Suprapubic skin (tissue), 4 donors: Measurements from ENCODE around the gene ATP2A2. TPM values are rescaled to one million over a fixed set of nuclear protein-coding genes. Genes with fewer than 3 reads are reported as not detected.

Experiments used
- DNase-seq, 2 donors: peaks; one replicate each; pipeline ENCODE4 v3.0.0-alpha.2; 2019; ENCODE audit warnings: low spot score in 2 of 2
- H3K27ac ChIP-seq: fragments of 200-600 bp; sonication (generic); one replicate; pipeline ENCODE4 v1.5.1; 2019
- H3K27me3 ChIP-seq: fragments of 200-600 bp; sonication (generic); one replicate; pipeline ENCODE4 v1.5.1; 2019
- H3K36me3 ChIP-seq: fragments of 200-600 bp; sonication (generic); one replicate; pipeline ENCODE4 v1.5.1; 2019
- H3K4me1 ChIP-seq: fragments of 200-600 bp; sonication (generic); one replicate; pipeline ENCODE4 v1.5.1; 2019
- H3K4me3 ChIP-seq: fragments of 200-600 bp; sonication (generic); one replicate; pipeline ENCODE4 v1.5.1; 2019; ENCODE audit warnings: mild to moderate bottlenecking
- H3K9me3 ChIP-seq: fragments of 200-600 bp; sonication (generic); one replicate; pipeline ENCODE4 v1.5.1; 2019
- CTCF ChIP-seq, 2 donors: fragments of 200-600 bp in 1 of 2; fragments of 450-650 bp in 1 of 2; sonication (generic) in 1 of 2; IDR thresholded peaks; one replicate each; pipeline ENCODE4 v1.5.1; 2016 to 2019; ENCODE audit warnings: antibody characterized with exemption in 2 of 2, mild to moderate bottlenecking in 1 of 2, moderate library complexity in 1 of 2
- EP300 ChIP-seq: sonication (generic); formaldehyde crosslinking; IDR thresholded peaks from one replicate; pipeline ENCODE4 v1.6.1; 2017; ENCODE audit warnings: antibody characterized with exemption
- POLR2A ChIP-seq, 2 donors: fragments of 450-650 bp; IDR thresholded peaks; one replicate each; pipeline ENCODE4 v1.6.1; 2017; ENCODE audit warnings: antibody characterized with exemption in 2 of 2, mild to moderate bottlenecking in 2 of 2, moderate library complexity in 2 of 2
- POLR2AphosphoS5 ChIP-seq, 3 donors: sonication (generic); formaldehyde crosslinking; IDR thresholded peaks; one replicate each; pipeline ENCODE4 v1.6.1; 2017; ENCODE audit warnings: antibody characterized with exemption in 3 of 3
- WGBS: methylation state at CpG from one replicate; pipeline ENCODE4 v1.1.5; 2018; 5-methylcytosine and 5-hydroxymethylcytosine counted together
- total RNA-seq, 4 donors: library from RNA; depleted of rRNA; stranded (reverse); fragments of >200 nt; gene quantifications; one replicate each; pipeline ENCODE4 v1.1.0, GENCODE V29; 2016

The ATP2A2 gene
- total RNA-seq, 4 donors from 2014 or later: 95.9 to 138 (median 118) TPM

DNA sequence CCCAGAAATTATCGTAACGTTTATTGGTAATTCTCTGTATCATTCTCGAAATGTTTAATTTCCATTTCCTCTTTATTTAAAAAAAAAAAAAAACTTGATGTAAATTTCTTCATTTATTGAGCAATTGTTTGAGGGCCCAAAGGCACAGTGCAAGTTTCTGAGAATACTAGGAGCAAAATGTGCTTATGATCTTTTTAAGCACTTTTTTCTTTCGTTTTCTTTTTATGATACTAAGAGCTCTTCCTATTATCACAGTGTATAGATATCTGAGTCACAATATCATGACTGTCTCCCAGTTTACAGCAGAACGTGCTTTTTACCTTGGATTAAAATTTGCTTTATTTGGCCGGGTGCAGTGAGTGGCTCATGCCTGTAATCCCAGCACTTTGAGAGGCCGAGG is 5.6 kb downstream of the ATP2A2 start:
- no peaks in the 10 kb centered on the region for H3K27me3 ChIP-seq
- H3K4me3 ChIP-seq: no peak overlapping the region
- peaks cover 65% of the 10 kb centered on the region for H3K4me1 ChIP-seq
- peaks cover 27% of the 10 kb centered on the region for H3K36me3 ChIP-seq
- TF ChIP-seq POLR2A (IDR thresholded peaks at IDR 0.05) (no peak), CTCF (IDR thresholded peaks at IDR 0.05) (no peak)
- WGBS: 66% methylated on average over 7 of the region's 7 CpGs
- no peaks in the 10 kb centered on the region for H3K9me3 ChIP-seq
- no peak overlapping the region for H3K27ac ChIP-seq
- DNase-seq: no peak

GRCh38 chr12:110287986-110288385 is 6.9 kb downstream of the ATP2A2 start:
- no peaks in the 10 kb centered on the region for H3K9me3 ChIP-seq
- no peak for DNase-seq
- H3K27me3 ChIP-seq: no peaks in the 10 kb centered on the region
- H3K36me3 ChIP-seq: peaks cover 40% of the 10 kb centered on the region
- WGBS: 66% methylated on average over 3 of the region's 3 CpGs
- H3K27ac ChIP-seq: no peak overlapping the region
- H3K4me3 ChIP-seq: no peak overlapping the region
- TF ChIP-seq EP300 (no peak), POLR2A (IDR thresholded peaks at IDR 0.05) (no peak), POLR2AphosphoS5 (IDR thresholded peaks at IDR 0.05) (no peak), CTCF (IDR thresholded peaks at IDR 0.05) (no peak)
- peaks cover 57% of the 10 kb centered on the region for H3K4me1 ChIP-seq

- H3K36me3 ChIP-seq: peaks cover 49% of the 10 kb centered on the region
- H3K9me3 ChIP-seq: no peaks in the 10 kb centered on the region
- DNase-seq: no peak
- WGBS: 15% methylated on average over 3 of the region's 3 CpGs
- peaks cover 45% of the 10 kb centered on the region for H3K4me1 ChIP-seq
- H3K27me3 ChIP-seq: no peaks in the 10 kb centered on the region
- TF ChIP-seq POLR2A (IDR thresholded peaks at IDR 0.05) (no peak), CTCF (IDR thresholded peaks at IDR 0.05) (no peak), EP300 (no peak), POLR2AphosphoS5 (IDR thresholded peaks at IDR 0.05) (no peak)
- H3K4me3 ChIP-seq: no peak overlapping the region
- H3K27ac ChIP-seq: no peak overlapping the region
Observed at GRCh38 chr12:110289044-110289710, 8.1 kb downstream of the ATP2A2 start.

DNA sequence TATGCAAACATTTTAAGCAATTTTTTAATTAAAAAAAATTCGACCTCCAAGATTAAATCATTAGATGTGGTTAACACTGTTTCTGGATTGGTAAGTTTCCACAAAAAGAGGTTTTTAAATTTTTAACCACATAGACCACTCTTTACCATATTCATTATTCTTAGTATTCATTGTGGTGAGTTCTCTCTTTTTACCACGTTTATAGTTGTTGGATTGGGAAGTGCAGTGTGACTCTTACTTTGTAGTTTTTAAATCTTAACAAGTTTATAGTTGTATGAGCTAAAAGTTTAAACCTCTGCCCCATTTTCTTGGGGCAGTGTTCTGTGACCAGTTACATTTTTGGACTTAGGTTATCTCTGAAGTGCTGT is 8.6 kb downstream of the ATP2A2 start:
- WGBS: 19% methylated on average over 2 of the region's 2 CpGs
- no peak overlapping the region for H3K27ac ChIP-seq

More for the DNA sequence above, 8.6 kb downstream of the ATP2A2 start:
- Histone ChIP-seq H3K4me1 (peaks cover 40% of the 10 kb centered on the region), H3K27me3 (no peaks in the 10 kb centered on the region), H3K9me3 (no peaks in the 10 kb centered on the region), H3K36me3 (peaks cover 55% of the 10 kb centered on the region), H3K4me3 (no peak overlapping the region)
- DNase-seq: no peak
- TF ChIP-seq CTCF (IDR thresholded peaks at IDR 0.05): no peak
- TF ChIP-seq POLR2AphosphoS5 (IDR thresholded peaks at IDR 0.05): no peak
